ENCODE results near the gene CENPS.

- TF ChIP-seq EZH2phosphoT487 (IDR thresholded peaks at IDR 0.05; ENCODE audit: low read depth, severe bottlenecking, unreplicated experiment), result no peak
- no peak for TF ChIP-seq CTCF (IDR thresholded peaks at IDR 0.05; ENCODE audit: poor library complexity)
- no peak for TF ChIP-seq EZH2 (IDR thresholded peaks at IDR 0.05; ENCODE audit: borderline replicate concordance)
Measured at GRCh38 chr1:10484521-10484920, 54.3 kb downstream of the CENPS start.

All from hepatocyte (in vitro differentiated cells).